MG63 (cell line): Measurements from ENCODE around the gene VGF. TPM values are rescaled to one million over a fixed set of nuclear protein-coding genes. Genes with fewer than 3 reads are reported as not detected.
"Not testable (repeated sequence)": the region's sequence is repeated elsewhere in the genome, so short reads cannot be mapped to it uniquely, and the experiment has no call there.

Source experiments
- DNase-seq: peaks from one replicate; pipeline ENCODE4 v3.0.0-alpha.2; 2020
- H3K27me3 ChIP-seq: fragments of 250-450 bp; sonication (Bioruptor Pico); 2 replicates; pipeline ENCODE4 v1.5.1; 2020; ENCODE audit warnings: mild to moderate bottlenecking, moderate library complexity
- H3K36me3 ChIP-seq: fragments of 250-450 bp; sonication (Bioruptor Pico); 2 replicates; pipeline ENCODE4 v1.5.1; 2020; ENCODE audit warnings: mild to moderate bottlenecking, moderate library complexity
- H3K4me3 ChIP-seq: fragments of 250-450 bp; sonication (Bioruptor Pico); 2 replicates; pipeline ENCODE4 v1.5.1; 2020; ENCODE audit warnings: mild to moderate bottlenecking, moderate library complexity
- H3K9me3 ChIP-seq: fragments of 250-450 bp; sonication (Bioruptor Pico); 2 replicates; pipeline ENCODE4 v1.5.1; 2020; ENCODE audit warnings: mild to moderate bottlenecking, moderate library complexity
- total RNA-seq: library from RNA; depleted of rRNA; stranded (reverse); fragments of >200 nt; shearing (Covaris generic); gene quantifications from 2 replicates; pipeline ENCODE4 v1.2.3, GENCODE V29; 2014; ENCODE audit warnings: low replicate concordance

Gene VGF
- total RNA-seq, 1 experiment from 2014 or later, result 0.63 TPM

DNA sequence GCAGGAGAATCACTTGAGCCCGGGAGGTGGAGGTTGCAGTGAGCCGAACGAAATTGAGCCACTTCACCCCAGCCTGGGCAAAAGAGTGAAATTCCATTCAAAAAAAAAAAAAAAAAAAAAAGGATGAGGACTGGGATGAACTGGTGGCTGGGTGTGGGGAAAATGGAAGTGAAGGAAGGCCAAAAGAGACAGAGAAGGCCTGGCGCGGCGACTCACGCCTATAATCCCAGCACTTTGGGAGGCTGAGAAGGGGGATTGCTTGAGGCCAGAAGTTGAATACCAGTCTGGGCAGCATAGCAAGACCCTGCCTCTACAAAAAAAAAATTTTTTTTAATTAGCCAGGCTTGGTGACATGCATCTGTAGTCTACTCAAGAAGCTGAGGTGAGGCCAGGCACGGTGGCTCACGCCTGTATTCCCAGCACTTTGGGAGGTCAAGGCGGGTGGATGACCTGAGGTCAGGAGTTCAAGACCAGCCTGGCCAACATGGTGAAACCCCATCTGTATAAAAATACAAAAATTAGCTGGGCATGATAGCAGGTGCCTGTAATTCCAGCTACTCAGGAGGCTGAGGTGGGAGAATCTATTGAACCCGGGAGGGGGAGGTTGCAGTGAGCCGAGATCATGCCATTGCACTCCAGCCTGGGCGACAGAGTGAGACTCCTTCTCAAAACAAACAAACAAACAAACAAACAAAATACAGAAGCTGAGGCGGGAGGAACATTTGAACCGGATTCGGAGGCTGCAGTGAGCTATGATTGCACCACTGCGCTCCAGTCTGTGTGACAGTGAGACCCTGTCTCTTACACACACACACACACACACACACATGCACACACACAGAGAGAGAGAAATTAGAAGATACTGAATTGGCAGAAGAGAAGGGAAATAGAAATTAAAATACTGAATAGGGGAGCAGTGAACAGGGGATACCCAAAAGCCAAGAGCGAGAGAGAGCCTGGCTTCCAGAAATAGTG is 32.5 kb downstream of the VGF start:
- H3K9me3 ChIP-seq, H3K4me3 ChIP-seq, DNase-seq, H3K27me3 ChIP-seq: not testable (repeated sequence)
- peaks cover 41% of the 10 kb centered on the region for H3K36me3 ChIP-seq

DNA sequence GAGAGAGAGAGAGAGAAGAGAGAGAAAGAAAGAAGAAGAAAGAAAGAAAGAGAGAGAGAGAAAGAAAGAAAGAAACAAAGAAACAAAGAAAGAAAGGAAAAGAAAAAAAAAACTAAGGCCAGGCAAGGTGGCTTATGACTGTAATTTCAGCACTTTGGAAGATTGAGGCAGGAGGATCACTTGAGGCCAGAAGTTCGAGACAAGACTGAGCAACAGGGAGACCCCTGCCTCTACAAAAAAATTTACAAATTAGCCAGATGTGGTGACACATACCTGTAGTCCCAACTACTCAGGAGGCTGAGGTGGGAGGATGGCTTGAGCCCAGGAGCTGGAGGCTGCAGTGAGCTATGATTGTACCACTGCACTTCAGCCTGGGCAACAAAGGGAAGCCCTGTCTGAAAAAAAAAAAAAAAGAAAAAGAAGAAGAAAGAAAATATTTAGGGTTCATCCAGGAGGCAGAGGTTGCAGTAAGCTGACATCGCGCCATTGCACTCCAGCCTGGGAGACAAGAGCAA is 35.7 kb downstream of the VGF start:
- no peak for DNase-seq
- Histone ChIP-seq H3K36me3 (peaks cover 24% of the 10 kb centered on the region), H3K27me3 (no peaks in the 10 kb centered on the region), H3K4me3 (no peak overlapping the region), H3K9me3 (no peaks in the 10 kb centered on the region)

- Histone ChIP-seq H3K4me3 (peak overlapping the region; percentile 49), H3K36me3 (peaks cover 19% of the 10 kb centered on the region), H3K27me3 (no peaks in the 10 kb centered on the region), H3K9me3 (no peaks in the 10 kb centered on the region)
- DNase-seq, result no peak
Observed at GRCh38 chr7:101128040-101128834, 37.1 kb downstream of the VGF start.

DNA sequence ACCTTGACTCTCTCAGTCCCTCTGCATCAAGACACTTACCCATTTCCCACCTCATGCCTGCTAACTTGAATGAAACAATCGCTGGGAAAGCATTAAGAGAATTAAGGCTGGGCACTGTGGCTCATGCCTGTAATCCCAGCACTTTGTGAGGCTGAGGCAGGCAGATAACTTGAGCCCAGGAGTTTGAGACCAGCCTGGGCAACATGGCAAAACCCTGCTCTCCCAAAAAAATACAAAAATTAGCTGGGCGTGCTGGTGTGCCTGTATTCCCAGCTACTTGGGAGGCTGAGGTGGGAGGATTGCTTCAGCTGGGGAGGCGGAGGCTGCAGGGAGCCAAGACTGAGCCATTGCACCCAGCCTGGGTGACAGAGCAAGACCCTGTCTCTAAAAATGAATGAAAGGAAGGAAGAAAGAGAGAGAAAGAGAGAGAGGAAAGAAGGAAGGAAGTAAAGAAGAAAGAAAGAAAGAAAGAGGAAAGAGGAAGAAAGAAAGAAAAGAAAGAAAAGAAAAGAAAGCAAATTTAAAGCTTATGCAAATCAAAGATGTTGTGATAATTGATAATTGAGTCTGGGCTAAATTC is 37.8 kb downstream of the VGF start:
- H3K36me3 ChIP-seq, result peaks cover 19% of the 10 kb centered on the region
- no peaks in the 10 kb centered on the region for H3K27me3 ChIP-seq
- DNase-seq, result no peak

DNA sequence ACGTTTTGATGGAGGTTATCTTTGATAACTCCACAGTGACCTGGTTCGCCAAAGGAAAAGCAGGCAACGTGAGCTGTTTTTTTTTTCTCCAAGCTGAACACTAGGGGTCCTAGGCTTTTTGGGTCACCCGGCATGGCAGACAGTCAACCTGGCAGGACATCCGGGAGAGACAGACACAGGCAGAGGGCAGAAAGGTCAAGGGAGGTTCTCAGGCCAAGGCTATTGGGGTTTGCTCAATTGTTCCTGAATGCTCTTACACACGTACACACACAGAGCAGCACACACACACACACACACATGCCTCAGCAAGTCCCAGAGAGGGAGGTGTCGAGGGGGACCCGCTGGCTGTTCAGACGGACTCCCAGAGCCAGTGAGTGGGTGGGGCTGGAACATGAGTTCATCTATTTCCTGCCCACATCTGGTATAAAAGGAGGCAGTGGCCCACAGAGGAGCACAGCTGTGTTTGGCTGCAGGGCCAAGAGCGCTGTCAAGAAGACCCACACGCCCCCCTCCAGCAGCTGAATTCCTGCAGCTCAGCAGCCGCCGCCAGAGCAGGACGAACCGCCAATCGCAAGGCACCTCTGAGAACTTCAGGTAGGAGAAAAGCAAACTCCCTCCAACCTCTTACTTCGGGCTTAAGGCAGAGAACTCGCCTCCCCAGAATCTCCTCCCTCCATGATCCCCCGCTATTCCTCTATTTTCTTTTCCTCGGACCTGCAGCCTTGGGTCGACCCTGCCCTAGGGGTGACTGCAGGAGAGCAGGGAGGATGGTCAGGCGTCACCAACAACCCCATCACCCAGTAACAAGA is 38.5 kb downstream of the VGF start, which contains the start of gene SERPINE1:
Gene SERPINE1 (plus strand): TSS at position 454 of the 809 bp plus-strand sequence. CDS start 1,290 bp downstream, outside the sequence.
- H3K9me3 ChIP-seq, result no peaks in the 10 kb centered on the region
- peak; percentile 97 for DNase-seq
- no peaks in the 10 kb centered on the region for H3K27me3 ChIP-seq
- H3K36me3 ChIP-seq, result peaks cover 14% of the 10 kb centered on the region
- peak within 1 kb of the TSS; percentile 49 for H3K4me3 ChIP-seq

More for the DNA sequence above, 37.8 kb downstream of the VGF start:
- peak overlapping the region; percentile 49 for H3K4me3 ChIP-seq
- no peaks in the 10 kb centered on the region for H3K9me3 ChIP-seq

DNA sequence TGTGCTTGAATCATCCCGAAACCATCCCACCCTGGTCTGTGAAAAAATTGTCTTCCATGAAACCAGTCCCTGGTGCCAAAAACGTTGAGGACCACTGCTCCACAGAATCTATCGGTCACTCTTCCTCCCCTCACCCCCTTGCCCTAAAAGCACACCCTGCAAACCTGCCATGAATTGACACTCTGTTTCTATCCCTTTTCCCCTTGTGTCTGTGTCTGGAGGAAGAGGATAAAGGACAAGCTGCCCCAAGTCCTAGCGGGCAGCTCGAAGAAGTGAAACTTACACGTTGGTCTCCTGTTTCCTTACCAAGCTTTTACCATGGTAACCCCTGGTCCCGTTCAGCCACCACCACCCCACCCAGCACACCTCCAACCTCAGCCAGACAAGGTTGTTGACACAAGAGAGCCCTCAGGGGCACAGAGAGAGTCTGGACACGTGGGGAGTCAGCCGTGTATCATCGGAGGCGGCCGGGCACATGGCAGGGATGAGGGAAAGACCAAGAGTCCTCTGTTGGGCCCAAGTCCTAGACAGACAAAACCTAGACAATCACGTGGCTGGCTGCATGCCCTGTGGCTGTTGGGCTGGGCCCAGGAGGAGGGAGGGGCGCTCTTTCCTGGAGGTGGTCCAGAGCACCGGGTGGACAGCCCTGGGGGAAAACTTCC is 39.2 kb downstream of the VGF start:
- peak; percentile 72 for DNase-seq
- Histone ChIP-seq H3K4me3 (no peak overlapping the region), H3K36me3 (peaks cover 13% of the 10 kb centered on the region), H3K9me3 (no peaks in the 10 kb centered on the region), H3K27me3 (no peaks in the 10 kb centered on the region)

- DNase-seq, result peak; percentile 63
- no peaks in the 10 kb centered on the region for H3K27me3 ChIP-seq
- H3K4me3 ChIP-seq, result no peak overlapping the region
- H3K36me3 ChIP-seq, result peaks cover 3% of the 10 kb centered on the region; the same call in 1 of the 2 replicates
- no peaks in the 10 kb centered on the region for H3K9me3 ChIP-seq
Observed at GRCh38 chr7:101124376-101125056, 40.9 kb downstream of the VGF start.

DNA sequence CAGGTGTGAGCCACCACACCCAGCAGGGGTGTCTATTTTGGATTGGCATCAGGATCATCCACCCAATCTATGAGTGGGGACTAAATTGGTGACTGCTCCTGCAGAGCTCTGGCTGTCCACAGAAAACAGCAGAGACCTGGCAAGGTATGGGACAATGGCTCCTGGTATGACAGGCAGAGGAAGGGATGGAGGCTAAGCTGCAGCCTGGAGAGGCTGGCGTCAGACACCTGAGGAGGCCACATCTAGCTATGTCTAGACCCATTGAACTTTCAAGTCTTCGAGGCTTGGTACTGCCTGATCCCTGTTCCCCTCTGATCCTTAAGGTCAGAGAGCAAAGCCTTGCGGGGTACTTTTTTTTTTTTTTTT is 41.7 kb downstream of the VGF start:
- Histone ChIP-seq H3K27me3 (no peaks in the 10 kb centered on the region), H3K4me3 (no peak overlapping the region)
- DNase-seq, result no peak

GRCh38 chr7:101122933-101123702 is 42.3 kb downstream of the VGF start:
- no peaks in the 10 kb centered on the region for H3K36me3 ChIP-seq
- no peaks in the 10 kb centered on the region for H3K9me3 ChIP-seq
- no peak overlapping the region for H3K4me3 ChIP-seq
- no peak for DNase-seq
- H3K27me3 ChIP-seq, result no peaks in the 10 kb centered on the region

More for the DNA sequence above, 41.7 kb downstream of the VGF start:
- Histone ChIP-seq H3K9me3 (no peaks in the 10 kb centered on the region), H3K36me3 (peaks cover 3% of the 10 kb centered on the region; the same call in 1 of the 2 replicates)

DNA sequence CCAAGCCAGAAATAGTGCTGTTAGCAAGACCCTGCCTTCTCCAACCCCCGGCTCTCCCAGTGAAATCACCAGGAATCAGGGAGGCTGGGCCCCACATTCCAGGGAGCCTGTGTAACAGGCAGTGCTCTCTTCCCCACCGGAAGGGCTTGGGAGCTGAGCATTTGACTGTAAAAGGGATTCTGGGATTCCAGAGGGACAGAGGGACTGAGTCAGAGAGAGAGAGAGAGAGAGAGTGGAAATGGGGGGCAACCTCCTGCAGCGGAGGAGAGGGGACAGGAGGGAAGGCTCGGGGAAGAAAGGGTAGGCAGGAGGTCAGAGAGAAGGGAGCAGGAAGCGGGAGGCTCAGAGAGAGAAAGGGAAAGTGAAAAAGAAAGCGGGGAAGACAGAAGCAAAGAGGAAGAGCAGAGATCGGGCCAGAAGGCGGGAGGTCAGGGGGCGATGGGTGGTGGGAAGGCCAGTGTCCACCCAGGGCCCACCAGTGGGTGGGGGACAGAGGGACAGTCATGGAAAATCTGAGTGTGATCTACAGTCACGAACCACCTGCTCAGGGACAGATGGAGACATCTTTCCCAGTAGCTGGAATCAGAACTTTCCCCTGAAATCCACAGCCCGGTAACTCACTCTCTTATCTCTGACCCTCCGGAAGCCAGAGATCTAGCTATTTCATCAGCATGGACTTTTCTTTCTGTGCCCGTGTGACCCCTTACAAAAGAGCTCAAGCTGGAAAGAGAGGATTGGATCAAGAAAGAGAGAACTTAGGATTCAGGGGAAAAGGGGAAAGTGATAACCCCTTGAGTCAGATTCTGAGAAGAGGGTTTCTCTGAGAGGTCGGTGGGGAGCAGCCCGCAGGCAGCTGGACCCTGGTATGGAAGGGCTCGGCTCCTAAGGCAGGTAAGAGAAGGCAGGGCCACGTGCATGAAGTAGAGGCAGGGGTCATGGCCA is 43.1 kb downstream of the VGF start:
- Histone ChIP-seq H3K4me3 (peak overlapping the region; percentile 33), H3K9me3 (no peaks in the 10 kb centered on the region), H3K27me3 (no peaks in the 10 kb centered on the region), H3K36me3 (no peaks in the 10 kb centered on the region)
- peak; percentile 94 for DNase-seq

DNA sequence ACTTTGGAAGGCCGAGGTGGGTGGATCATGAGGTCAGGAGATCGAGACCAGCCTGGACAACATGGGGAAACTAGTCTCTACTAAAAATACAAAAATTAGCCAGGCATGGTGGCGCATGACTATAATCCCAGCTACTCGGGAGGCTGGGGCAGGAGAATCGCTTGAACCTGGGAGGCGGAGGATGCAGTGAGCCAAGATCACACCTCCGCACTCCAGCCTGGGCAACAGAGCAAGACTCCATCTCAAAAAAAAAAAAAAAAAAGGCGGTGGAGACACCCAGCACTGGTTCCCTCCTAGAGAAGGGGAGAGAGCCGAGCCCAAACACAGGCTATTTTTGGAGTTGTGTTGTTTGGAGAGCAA is 43.8 kb downstream of the VGF start:
- H3K9me3 ChIP-seq, DNase-seq, H3K36me3 ChIP-seq: not testable (repeated sequence)

DNA sequence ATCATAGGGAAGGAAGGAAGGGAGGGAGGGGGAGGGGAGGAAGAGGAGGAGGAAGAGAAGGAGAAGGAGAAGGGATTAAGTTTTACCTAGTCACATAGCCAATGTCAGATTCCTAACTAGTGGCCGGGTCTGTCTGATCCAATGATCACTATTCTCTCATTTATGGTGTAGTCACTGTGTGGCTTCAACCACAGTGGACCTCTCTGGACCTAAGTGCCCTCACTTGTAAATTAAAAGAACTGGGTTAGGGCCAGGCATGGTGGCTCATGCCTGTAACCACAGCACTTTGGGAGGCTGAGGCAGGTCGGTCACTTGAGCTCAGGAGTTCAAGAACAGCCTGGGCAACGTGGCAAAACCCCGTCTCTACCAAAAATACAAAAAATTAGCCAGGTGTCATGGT is 45.1 kb downstream of the VGF start:
- Histone ChIP-seq H3K4me3 (no peak overlapping the region), H3K36me3 (no peaks in the 10 kb centered on the region), H3K27me3 (no peaks in the 10 kb centered on the region), H3K9me3 (no peaks in the 10 kb centered on the region)
- DNase-seq, result no peak

More for the DNA sequence above, 43.8 kb downstream of the VGF start:
- H3K4me3 ChIP-seq, H3K27me3 ChIP-seq: not testable (repeated sequence)

DNA sequence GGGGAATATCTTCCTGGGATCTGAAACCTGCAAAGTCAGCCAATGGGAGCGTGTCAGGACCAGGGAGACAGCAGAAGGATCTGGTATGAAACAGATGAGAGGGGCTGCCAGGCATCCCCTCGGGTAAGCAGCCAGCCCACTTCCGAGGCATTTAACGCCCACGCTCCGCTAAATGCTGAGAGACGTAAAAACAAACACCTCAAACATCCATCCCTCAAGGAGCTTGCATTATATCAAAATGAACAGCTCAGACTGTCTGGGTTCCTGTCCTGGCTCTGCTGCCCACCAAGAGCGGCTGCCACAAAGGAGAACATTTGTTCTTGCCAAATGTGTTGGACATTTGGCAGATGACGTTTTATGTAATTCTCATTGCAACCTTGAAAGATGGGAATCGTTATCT is 45.5 kb downstream of the VGF start:
- H3K9me3 ChIP-seq, result no peaks in the 10 kb centered on the region
- no peaks in the 10 kb centered on the region for H3K36me3 ChIP-seq
- H3K27me3 ChIP-seq, result no peaks in the 10 kb centered on the region
- no peak overlapping the region for H3K4me3 ChIP-seq
- no peak for DNase-seq

- H3K9me3 ChIP-seq, result no peaks in the 10 kb centered on the region
- H3K36me3 ChIP-seq, result no peaks in the 10 kb centered on the region
- no peak overlapping the region for H3K4me3 ChIP-seq
- DNase-seq, result no peak
- no peaks in the 10 kb centered on the region for H3K27me3 ChIP-seq
Observed at GRCh38 chr7:101118856-101119255, 46.5 kb downstream of the VGF start.
